ENCODE measurements around the gene DDX52. TPM values are rescaled to one million over a fixed set of nuclear protein-coding genes. Genes with fewer than 3 reads are reported as not detected.
A peak's percentile ranks its signal among the peaks of the same experiment; 100 is the strongest.
"Not testable (repeated sequence)": the region's sequence is repeated elsewhere in the genome, so short reads cannot be mapped to it uniquely, and the experiment has no call there.

Gene DDX52
- polyA plus RNA-seq (2013, experiment 1 of 2; ENCODE audit: insufficient read length), result 24.9 TPM
- polyA plus RNA-seq (2013, experiment 2 of 2; ENCODE audit: insufficient read length), result 16.1 TPM

DNA sequence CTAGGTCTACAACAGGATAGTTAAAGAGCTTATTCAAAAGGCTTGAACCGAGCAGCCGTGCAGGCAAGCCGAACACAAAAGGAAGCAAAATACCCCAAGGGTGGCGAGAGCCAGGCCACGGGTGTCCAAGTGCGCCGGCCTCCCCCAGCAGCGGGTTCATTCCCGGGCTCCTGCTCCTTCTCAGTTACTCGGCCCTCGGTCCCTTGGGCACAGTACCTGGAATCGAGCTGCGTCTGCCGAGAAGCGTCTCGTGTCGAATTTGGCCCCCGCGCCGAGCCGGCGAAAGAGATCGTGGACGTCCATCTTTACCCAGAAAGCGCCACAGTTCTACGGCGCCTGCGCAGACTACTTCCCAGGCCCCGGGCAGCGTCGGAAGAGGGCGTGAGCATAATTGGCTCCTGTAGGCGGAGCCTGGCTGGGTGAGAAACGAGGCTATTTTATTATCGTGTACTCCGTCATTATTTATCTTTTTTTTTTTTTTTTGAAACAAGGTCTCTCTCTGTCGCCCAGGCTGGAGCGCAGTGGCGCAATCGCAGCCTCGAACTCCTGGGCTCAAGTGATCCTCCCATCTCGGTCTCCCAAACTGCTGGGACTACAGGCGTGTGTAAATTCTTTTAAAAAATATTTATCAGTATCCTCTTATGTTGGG is at the start of gene DDX52:
Gene DDX52 (minus strand): TSS at position 329 of the 649 bp plus-strand sequence. CDS start 26 bp downstream, at position 303.
- peak; percentile 93 for DNase-seq

DNA sequence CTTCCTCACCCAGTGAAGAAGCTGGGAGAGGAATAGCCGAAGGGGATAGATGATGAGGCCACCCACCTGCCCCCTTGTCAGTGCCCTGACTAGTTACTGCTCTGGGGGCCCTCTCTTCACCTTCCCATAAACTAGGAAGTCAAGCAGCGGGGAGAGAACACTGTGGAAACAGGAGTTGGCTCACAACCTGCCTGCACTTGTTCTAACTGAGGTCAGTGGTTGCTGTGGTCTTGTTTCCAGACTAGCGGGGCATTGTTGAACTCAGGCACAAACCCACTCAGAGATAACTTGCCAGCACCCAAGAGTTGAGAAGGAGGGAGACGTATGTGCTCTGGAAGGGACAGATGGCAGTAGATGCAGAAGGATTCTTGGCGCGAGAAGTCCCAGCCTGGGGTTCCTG is 48.6 kb upstream of the DDX52 start:
- DNase-seq, result no peak

DNA sequence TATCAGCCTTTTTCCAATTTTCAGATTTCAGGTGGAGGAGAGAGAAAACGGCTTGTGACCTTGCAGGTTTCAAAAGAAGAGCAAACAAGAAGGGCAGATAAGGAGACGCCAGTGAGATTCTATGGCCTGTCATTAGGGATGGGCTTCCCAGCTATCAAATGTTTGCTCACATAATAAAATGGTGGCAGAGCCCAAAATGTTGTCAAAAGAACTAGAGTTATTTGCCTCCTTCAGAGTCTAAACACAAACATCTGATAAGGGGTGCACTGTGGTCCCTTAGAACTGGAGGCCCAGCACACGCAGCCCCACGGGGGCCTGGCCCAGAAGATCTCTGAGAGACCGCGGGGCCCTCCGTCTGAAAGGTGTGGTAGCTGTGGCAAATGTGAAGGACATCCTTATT is 46.1 kb upstream of the DDX52 start:
- DNase-seq, result no peak

DNA sequence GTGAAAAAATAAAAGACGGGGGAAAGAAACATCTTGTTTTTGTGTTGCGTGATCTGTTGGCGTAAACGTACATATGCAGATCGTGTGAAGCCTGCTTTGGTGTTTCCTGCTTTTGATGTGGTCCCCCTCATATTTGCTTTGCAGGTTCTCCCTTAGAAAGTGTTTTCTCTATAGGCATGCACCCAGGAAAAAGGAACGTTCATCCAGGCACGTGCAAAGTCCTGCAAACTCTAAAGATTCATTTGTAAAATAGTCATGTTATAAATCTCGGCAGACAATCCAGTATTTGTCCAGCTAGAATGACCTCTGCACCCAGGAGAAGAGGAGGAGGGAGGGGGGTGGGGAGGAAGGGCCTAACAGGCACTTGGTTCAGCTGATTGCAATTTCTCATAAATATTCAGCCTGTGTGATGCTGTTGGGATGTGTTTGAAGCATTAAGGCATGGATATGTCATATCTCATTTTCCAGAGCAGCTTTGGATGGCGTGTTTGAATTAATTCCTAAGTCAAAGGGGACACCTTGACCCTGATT is 40.3 kb upstream of the DDX52 start:
- DNase-seq, result no peak

DNA sequence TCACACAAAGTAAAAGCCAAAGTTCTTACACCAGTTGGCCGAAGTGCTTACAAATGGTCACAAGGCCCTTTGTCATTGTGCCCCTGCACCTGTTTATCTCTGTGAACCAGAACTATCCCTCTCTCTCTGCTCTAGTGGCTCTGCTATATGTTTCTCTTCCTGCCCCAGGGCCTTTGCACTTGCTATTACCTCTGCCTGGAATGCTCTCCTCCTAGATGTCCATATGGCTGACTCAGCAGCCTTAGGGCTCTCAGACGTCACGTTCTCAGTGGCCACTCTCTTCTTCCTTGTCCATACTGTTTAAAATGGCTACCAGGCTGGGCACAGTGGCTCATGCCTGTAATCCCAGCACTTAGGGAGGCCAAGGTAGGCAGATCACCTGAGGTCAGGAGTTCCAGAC is 38.8 kb upstream of the DDX52 start:
- DNase-seq, result no peak

DNA sequence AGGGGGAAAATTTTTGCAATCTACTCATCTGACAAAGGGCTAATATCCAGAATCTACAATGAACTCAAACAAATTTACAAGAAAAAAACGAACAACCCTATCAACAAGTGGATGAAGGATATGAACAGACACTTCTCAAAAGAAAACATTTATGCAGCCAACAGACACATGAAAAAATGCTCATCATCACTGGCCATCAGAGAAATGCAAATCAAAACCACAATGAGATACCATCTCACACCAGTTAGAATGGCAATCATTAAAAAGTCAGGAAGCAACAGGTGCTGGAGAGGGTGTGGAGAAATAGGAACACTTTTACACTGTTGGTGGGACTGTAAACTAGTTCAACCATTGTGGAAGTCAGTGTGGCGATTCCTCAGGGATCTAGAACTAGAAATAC is 36.7 kb upstream of the DDX52 start:
- not testable (repeated sequence) for DNase-seq

DNA sequence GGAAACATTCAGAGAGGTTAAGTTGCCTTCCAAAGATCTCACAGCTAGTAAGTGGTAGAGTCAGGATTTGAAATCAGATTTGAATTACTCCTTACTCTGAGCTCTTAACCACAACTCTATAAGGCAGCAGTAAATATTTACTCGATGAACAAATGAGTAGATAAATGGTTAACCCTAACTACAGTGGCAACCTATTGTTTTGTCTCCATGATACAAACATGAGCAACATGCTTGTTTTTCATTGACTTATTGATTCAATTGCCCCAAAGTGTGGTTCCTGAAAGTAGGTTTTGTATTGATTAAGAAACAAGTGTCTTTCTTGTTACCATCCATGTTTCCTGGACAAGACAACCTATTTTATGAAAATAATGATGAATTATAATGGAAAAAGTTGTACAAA is 34.8 kb upstream of the DDX52 start:
- DNase-seq, result no peak

GRCh38 chr17:37677021-37677420 is 33.8 kb upstream of the DDX52 start:
- no peak for DNase-seq

GRCh38 chr17:37676115-37676925 is 33.1 kb upstream of the DDX52 start:
- DNase-seq, result no peak

DNA sequence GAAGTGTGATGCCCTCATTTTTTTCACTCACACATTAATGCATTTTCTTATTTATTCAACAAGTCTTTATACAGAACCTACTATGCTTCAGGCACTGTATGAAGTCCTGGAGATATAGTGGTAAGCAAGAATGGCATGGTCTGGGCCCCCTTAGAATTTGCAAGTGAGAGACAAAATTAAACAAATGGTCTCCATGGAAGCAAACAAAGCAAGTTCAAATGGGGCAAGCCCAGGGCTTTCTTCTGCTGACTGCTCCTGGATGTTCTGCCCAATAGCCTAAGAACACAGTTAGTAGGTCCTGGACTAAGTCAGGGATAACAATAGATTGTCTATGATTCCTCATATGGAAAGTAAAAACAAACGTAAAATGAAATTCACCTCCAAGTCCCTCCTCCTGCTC is 31.3 kb upstream of the DDX52 start:
- DNase-seq, result no peak

GRCh38 chr17:37673386-37673785 is 30.1 kb upstream of the DDX52 start:
- peak; percentile 29 for DNase-seq

- peak; percentile 55 for DNase-seq
Observed at GRCh38 chr17:37672548-37673078, 29.4 kb upstream of the DDX52 start.

DNA sequence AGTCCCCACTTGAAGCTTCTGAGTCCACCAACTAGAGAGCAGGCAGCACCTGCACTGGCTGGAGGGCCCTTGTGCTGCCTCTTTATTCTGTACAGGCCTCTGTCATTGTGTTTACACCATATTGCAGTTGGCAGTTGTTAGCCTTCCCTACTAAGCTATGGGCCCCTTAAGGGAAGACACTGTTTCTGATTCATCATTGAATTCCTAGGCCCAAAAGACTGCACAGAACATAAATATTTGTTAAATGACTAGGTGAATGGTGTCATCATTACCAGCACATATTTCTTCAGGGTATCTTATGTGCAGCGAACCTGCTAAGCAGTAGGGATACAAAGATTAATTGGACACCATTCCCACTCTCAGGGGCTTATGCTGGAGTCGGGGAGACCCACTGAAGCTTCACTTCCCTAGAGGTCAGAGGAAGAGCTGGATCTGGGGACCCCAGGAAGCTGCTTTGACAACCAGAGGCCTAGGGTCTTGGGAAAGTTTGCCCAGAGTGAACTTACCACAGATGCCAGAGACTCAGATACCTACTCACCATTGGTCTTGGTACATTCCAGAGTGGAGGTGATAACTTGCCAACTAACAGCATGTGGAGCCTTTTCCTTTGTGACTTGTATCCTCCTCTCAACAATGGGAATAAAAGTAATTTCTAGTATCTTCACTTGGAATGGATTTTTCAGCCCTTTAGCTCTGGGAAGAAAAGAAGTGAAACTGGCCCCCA is 28.7 kb upstream of the DDX52 start:
- peak; percentile 97 for DNase-seq

DNA sequence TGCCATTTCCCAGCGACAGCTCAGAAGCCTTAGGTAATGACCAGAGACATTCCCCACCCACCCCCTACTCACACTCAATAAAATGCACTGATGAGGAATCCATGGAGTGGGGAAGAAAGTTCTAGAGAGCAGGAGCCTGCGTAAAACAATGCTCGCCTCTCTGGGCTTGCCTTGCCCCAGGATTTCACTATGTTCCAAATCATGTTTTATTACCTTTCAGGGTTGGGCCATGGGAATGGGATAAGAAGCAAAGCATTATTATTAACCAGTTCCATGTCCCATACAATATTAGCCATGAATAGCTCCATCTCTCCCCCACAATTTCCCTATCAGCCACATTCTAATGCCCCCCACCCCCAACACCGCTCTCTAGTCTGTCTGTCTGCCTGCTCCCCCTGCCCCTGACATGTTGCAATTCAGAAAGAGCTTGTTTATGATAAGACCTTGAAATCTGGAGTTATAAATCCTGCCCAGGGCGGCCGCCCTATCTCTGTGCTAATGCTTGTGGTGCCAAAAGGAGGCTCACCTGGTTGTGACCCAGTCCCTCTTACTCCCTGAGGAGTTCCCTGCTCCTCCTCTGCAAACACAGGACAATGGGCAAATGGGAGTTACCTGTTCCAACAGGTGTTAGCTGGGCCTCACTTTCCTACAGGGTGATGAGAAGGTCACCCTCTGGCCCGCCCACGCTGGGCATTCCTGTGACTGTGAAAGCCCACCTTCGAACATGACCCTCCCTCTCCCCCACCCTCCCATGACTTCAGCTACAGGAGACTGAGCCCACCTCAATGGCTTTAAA is 28.0 kb upstream of the DDX52 start:
- DNase-seq, result peak; percentile 6

DNA sequence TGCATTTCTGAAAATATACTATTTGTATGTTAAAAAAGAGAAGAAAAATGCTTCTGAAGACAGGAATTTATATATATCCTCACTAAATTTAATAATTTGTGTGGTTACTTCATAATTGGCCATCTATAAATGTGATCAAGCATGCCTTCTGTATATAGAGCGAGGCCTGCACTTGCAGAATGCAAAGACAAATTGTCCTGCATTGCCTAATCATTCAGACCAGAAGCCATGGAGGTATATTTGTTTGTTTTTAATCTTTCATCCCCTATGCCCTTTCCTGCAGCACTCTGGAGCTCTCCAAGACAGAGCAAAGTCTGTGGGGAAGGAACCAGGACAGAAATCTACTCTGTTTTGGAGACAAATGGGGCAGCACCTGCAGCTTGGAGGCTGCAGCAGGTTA is 23.8 kb upstream of the DDX52 start:
- DNase-seq, result no peak

GRCh38 chr17:37664214-37664613 is 21.0 kb upstream of the DDX52 start:
- no peak for DNase-seq

GRCh38 chr17:37662353-37662752 is 19.1 kb upstream of the DDX52 start:
- DNase-seq, result no peak

- DNase-seq, result no peak
Observed at GRCh38 chr17:37661400-37662014, 18.3 kb upstream of the DDX52 start.

DNA sequence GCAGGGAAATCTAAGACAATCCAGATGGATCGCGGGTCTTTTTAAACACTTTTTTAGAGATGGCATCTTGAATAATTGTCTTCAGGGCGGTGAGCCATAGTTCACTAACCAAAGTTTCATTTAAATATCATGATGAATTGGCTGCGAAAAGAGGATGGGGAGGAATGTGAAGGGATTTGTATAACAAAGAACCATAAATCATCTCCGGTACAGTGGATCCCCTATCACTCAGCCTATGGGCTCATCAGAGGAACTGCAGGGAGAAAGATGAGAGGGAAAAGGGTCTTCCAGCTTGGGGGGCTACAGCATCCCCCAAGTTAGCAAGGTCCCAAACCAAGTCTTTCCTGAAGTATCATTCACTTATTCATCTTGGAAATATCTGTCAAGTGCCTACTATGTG is 16.7 kb upstream of the DDX52 start:
- no peak for DNase-seq

GRCh38 chr17:37657202-37657601 is 14.0 kb upstream of the DDX52 start:
- no peak for DNase-seq

GRCh38 chr17:37651849-37652248 is 8.6 kb upstream of the DDX52 start:
- DNase-seq, result no peak

All from fibroblast of skin of back (primary cell).